ENCODE data around the gene ELFN1.

ELFN1 gene

DNA sequence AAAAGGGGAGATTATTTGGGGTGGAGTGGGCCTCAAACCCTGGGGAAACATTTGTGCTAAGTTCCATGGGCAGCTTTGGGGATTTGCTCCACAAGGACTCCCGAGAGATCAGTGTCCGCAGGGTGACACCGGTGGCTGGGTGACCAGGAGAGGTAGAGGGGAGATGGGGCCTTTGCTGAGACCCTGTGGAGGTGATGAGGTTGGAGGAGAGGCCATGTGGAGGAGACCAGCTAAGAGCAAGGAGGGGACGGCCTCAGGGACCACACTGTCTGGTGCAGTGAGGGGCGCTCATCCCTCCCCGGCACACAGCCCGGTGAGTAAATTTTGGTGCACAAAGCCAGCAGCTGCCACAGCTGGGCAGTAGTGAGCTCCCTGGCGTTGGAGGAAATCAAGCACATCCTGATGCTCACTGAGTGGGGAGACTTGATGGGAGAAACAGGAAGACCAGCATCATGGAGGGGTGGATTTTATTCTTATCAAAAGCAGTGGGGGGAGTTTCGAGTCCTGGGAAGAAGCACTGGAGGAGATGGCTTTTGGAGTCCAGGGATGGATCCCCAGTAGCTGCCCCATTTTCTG, 20.2 kb upstream of the ELFN1 start:
- no peak overlapping the region for H3K9ac ChIP-seq (ENCODE audit: low read length)
- no peaks in the 10 kb centered on the region for H3K9me2 ChIP-seq (replicated peaks; ENCODE audit: insufficient read depth, low read length)
- no peak for TF ChIP-seq EZH2phosphoT487 (conservative IDR thresholded peaks at IDR 0.05; ENCODE audit: low read length)
- TF ChIP-seq CTCF (IDR thresholded peaks at IDR 0.05; ENCODE audit: insufficient read depth, low read length, poor library complexity, severe bottlenecking), result no peak
- no peaks in the 10 kb centered on the region for H3F3A ChIP-seq (ENCODE audit: insufficient read depth)
- no peak overlapping the region for H3K27ac ChIP-seq (ENCODE audit: low read depth, low read length)
- no peak overlapping the region for H2AFZ ChIP-seq (ENCODE audit: low read depth, low read length, severe bottlenecking)
- no peaks in the 10 kb centered on the region for H4K20me1 ChIP-seq (ENCODE audit: low read depth, low read length)
- H3K4me2 ChIP-seq (ENCODE audit: low read depth, low read length, poor library complexity, severe bottlenecking), result no peak overlapping the region
- H3K27me3 ChIP-seq (ENCODE audit: low read length), result no peaks in the 10 kb centered on the region
- H3K36me3 ChIP-seq (ENCODE audit: low read length), result no peaks in the 10 kb centered on the region
- no peak overlapping the region for H3K4me3 ChIP-seq (ENCODE audit: insufficient read depth, low read length, poor library complexity, severe bottlenecking)
- H3K9me3 ChIP-seq (ENCODE audit: insufficient read depth, low read length), result no peaks in the 10 kb centered on the region
- no peaks in the 10 kb centered on the region for H3K79me2 ChIP-seq (ENCODE audit: insufficient read depth, low read length)

- Histone ChIP-seq H3K79me2 (ENCODE audit: insufficient read depth, low read length) (no peaks in the 10 kb centered on the region), H4K20me1 (ENCODE audit: low read depth, low read length) (no peaks in the 10 kb centered on the region), H3K4me2 (ENCODE audit: low read depth, low read length, poor library complexity, severe bottlenecking) (no peak overlapping the region), H3K4me3 (ENCODE audit: insufficient read depth, low read length, poor library complexity, severe bottlenecking) (no peak overlapping the region), H3K9me2 (replicated peaks; ENCODE audit: insufficient read depth, low read length) (no peaks in the 10 kb centered on the region), H3K9ac (ENCODE audit: low read length) (no peak overlapping the region), H2AFZ (ENCODE audit: low read depth, low read length, severe bottlenecking) (no peak overlapping the region), H3K36me3 (ENCODE audit: low read length) (no peaks in the 10 kb centered on the region), H3F3A (ENCODE audit: insufficient read depth) (no peaks in the 10 kb centered on the region), H3K9me3 (ENCODE audit: insufficient read depth, low read length) (no peaks in the 10 kb centered on the region), H3K27me3 (ENCODE audit: low read length) (no peaks in the 10 kb centered on the region), H3K27ac (ENCODE audit: low read depth, low read length) (no peak overlapping the region)
- TF ChIP-seq CTCF (IDR thresholded peaks at IDR 0.05; ENCODE audit: insufficient read depth, low read length, poor library complexity, severe bottlenecking) (no peak), EZH2phosphoT487 (conservative IDR thresholded peaks at IDR 0.05; ENCODE audit: low read length) (no peak)
Observed at GRCh38 chr7:1650363-1651030, 19.6 kb upstream of the ELFN1 start.

DNA sequence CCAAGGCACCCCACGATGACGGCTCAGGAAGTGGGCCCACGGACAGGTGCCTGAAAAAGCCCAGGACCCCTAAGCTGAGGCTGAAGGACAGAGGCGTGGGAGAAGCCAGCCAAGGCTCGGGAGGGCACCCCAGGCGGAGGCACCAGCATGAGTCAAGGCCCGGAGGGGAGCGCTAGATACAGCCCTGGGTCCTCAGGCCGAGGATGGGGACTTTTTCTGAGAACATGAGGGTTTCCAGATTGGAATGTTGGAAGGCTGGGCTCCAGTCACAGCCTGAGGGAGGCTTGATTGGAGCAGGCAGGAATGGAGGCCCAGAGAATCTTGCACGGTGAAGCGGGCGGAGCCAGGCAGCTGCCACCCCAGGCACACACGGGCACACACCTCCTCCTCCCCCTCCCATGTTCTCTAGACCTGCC, 19.0 kb upstream of the ELFN1 start:
- no peaks in the 10 kb centered on the region for H3K36me3 ChIP-seq (ENCODE audit: low read length)
- H3K4me2 ChIP-seq (ENCODE audit: low read depth, low read length, poor library complexity, severe bottlenecking), result no peak overlapping the region

More for the DNA sequence above, 19.0 kb upstream of the ELFN1 start:
- no peak overlapping the region for H3K4me3 ChIP-seq (ENCODE audit: insufficient read depth, low read length, poor library complexity, severe bottlenecking)
- no peaks in the 10 kb centered on the region for H3K79me2 ChIP-seq (ENCODE audit: insufficient read depth, low read length)
- H3K9me2 ChIP-seq (replicated peaks; ENCODE audit: insufficient read depth, low read length), result no peaks in the 10 kb centered on the region
- H2AFZ ChIP-seq (ENCODE audit: low read depth, low read length, severe bottlenecking), result no peak overlapping the region
- no peaks in the 10 kb centered on the region for H3K9me3 ChIP-seq (ENCODE audit: insufficient read depth, low read length)
- no peaks in the 10 kb centered on the region for H3F3A ChIP-seq (ENCODE audit: insufficient read depth)
- no peak for TF ChIP-seq CTCF (IDR thresholded peaks at IDR 0.05; ENCODE audit: insufficient read depth, low read length, poor library complexity, severe bottlenecking)
- TF ChIP-seq EZH2phosphoT487 (conservative IDR thresholded peaks at IDR 0.05; ENCODE audit: low read length), result no peak
- no peak overlapping the region for H3K27ac ChIP-seq (ENCODE audit: low read depth, low read length)
- H3K9ac ChIP-seq (ENCODE audit: low read length), result no peak overlapping the region
- no peaks in the 10 kb centered on the region for H3K27me3 ChIP-seq (ENCODE audit: low read length)
- no peaks in the 10 kb centered on the region for H4K20me1 ChIP-seq (ENCODE audit: low read depth, low read length)
